ENCODE data around the gene RFK. TPM values are rescaled to one million over a fixed set of nuclear protein-coding genes. Genes with fewer than 3 reads are reported as not detected.

The RFK gene
- total RNA-seq, 3 donors from 2014 or later: 12.2 to 26.2 (median 23.9) TPM

- TF ChIP-seq POLR2A (IDR thresholded peaks at IDR 0.05) (no peak), POLR2AphosphoS5 (IDR thresholded peaks at IDR 0.05) (no peak), CTCF (IDR thresholded peaks at IDR 0.05) (no peak)
- Histone ChIP-seq H3K27me3 (no peaks in the 10 kb centered on the region), H3K36me3 (no peaks in the 10 kb centered on the region), H3K27ac (no peak overlapping the region), H3K4me1 (no peaks in the 10 kb centered on the region), H3K4me3 (no peak overlapping the region), H3K9me3 (no peaks in the 10 kb centered on the region)
- intact Hi-C loops (cut with DNase I; ENCODE audit: low total_unique reads): no loop called here
- no peak for DNase-seq (ENCODE audit: low spot score in 2 of 2)
These were observed 39.6 kb upstream of the RFK start for GRCh38 chr9:76433836-76434235.

GRCh38 chr9:76433406-76433805, 39.2 kb upstream of the RFK start:
- no peaks in the 10 kb centered on the region for H3K4me1 ChIP-seq
- H3K27ac ChIP-seq: no peak overlapping the region
- H3K36me3 ChIP-seq: no peaks in the 10 kb centered on the region
- intact Hi-C loops (cut with DNase I; ENCODE audit: low total_unique reads): no loop called here
- DNase-seq (ENCODE audit: low spot score in 2 of 2): no peak
- H3K4me3 ChIP-seq: no peak overlapping the region
- no peaks in the 10 kb centered on the region for H3K9me3 ChIP-seq
- TF ChIP-seq POLR2A (IDR thresholded peaks at IDR 0.05) (no peak), CTCF (IDR thresholded peaks at IDR 0.05) (no peak), POLR2AphosphoS5 (IDR thresholded peaks at IDR 0.05) (no peak)
- no peaks in the 10 kb centered on the region for H3K27me3 ChIP-seq

GRCh38 chr9:76431601-76432000, 37.4 kb upstream of the RFK start:
- no peaks in the 10 kb centered on the region for H3K4me1 ChIP-seq

GRCh38 chr9:76426807-76427419, 32.7 kb upstream of the RFK start:
- intact Hi-C loops (cut with DNase I; ENCODE audit: low total_unique reads): no loop called here
- H3K4me3 ChIP-seq: no peak overlapping the region
- H3K9me3 ChIP-seq: no peaks in the 10 kb centered on the region
- no peak for DNase-seq (ENCODE audit: low spot score in 2 of 2)
- H3K36me3 ChIP-seq: no peaks in the 10 kb centered on the region
- H3K27ac ChIP-seq: no peak overlapping the region
- H3K27me3 ChIP-seq: no peaks in the 10 kb centered on the region
- no peaks in the 10 kb centered on the region for H3K4me1 ChIP-seq
- TF ChIP-seq POLR2AphosphoS5 (IDR thresholded peaks at IDR 0.05) (no peak), POLR2A (IDR thresholded peaks at IDR 0.05) (no peak), CTCF (IDR thresholded peaks at IDR 0.05) (no peak)

More at GRCh38 chr9:76431601-76432000, 37.4 kb upstream of the RFK start:
- no peak for DNase-seq (ENCODE audit: low spot score in 2 of 2)
- Histone ChIP-seq H3K27ac (no peak overlapping the region), H3K27me3 (no peaks in the 10 kb centered on the region), H3K9me3 (no peaks in the 10 kb centered on the region), H3K4me3 (no peak overlapping the region), H3K36me3 (no peaks in the 10 kb centered on the region)
- intact Hi-C loops (cut with DNase I; ENCODE audit: low total_unique reads): no loop called here
- TF ChIP-seq CTCF (IDR thresholded peaks at IDR 0.05): no peak
- no peak for TF ChIP-seq POLR2AphosphoS5 (IDR thresholded peaks at IDR 0.05)
- no peak for TF ChIP-seq POLR2A (IDR thresholded peaks at IDR 0.05)

GRCh38 chr9:76425677-76426453, 31.6 kb upstream of the RFK start:
- Histone ChIP-seq H3K36me3 (no peaks in the 10 kb centered on the region), H3K4me1 (no peaks in the 10 kb centered on the region), H3K27ac (no peak overlapping the region), H3K9me3 (no peaks in the 10 kb centered on the region), H3K27me3 (no peaks in the 10 kb centered on the region), H3K4me3 (no peak overlapping the region)
- no peak for DNase-seq (ENCODE audit: low spot score in 2 of 2)
- no peak for TF ChIP-seq POLR2A (IDR thresholded peaks at IDR 0.05)
- TF ChIP-seq CTCF (IDR thresholded peaks at IDR 0.05): no peak
- no peak for TF ChIP-seq POLR2AphosphoS5 (IDR thresholded peaks at IDR 0.05)
- intact Hi-C loops (cut with DNase I; ENCODE audit: low total_unique reads): no loop called here
